SK-N-MC (cell line): Measurements from ENCODE around the gene BGN.

Experiments used
- EZH2 ChIP-seq: fragments of 200-600 bp; sonication (generic); IDR thresholded peaks from one replicate; pipeline ENCODE4 v1.6.1; 2017; ENCODE audit warnings: antibody characterized with exemption
- FOXP2 ChIP-seq: optimal IDR thresholded peaks from 2 replicates; pipeline ENCODE3; 2011; ENCODE audit warnings: mild to moderate bottlenecking, moderate library complexity; ENCODE audit not compliant: insufficient read depth; ENCODE audit errors: extremely low read length, control extremely low read depth
- POLR2AphosphoS5 ChIP-seq: IDR thresholded peaks from 2 replicates; pipeline ENCODE4 v1.6.1; 2012; ENCODE audit warnings: mild to moderate bottlenecking, low read depth, low read length, borderline replicate concordance

DNA sequence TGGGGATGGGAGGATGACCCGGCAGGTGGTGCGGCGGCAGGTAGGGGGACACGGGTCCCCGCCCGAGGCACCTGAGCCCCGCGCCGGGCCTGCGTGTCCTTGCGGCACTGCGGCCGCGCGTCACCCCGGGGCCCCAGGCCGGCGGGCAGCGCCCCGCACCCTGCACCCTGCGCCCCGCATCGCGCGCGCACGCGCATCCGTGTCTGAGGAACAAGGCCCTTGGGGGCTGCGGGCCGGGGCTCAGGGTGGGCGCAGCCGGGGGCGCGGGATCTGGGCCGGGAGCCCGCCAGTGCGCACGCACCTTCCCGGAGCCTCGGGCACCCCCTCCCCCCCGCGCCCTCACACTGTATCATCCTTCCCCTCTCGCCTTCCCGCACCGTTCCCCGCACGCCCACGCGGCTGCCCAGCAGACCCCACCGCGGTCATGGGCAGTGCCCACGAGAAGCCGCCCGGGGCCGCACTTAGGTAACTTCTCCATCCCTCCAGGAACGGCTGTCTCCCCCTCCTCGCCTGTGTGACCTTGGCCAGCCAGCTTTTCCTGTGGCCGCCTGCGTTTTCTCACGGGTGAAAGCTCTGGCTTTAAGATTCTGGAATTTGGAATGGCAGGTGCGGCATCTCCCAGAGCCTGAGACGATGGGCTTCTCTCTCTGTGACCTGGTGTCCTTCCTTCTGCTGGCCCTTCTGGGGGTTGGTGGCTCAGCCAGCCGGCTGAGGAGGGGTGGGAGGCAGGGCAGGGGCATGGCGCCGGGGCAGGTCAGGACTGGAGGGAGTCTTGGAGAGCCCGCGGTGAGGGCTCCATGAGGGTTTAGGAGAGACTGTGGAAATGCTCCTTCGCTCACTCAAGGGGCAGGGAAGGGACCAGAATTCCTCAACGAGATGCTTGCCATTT, 23.4 kb downstream of the BGN start:
- no peak for TF ChIP-seq FOXP2
- no peak for TF ChIP-seq EZH2
- no peak for TF ChIP-seq POLR2AphosphoS5
